KMS-11 (cell line): ENCODE results near the gene FAM229A.

Experiments used
- H2AFZ ChIP-seq: fragments of 200-600 bp; sonication (generic); 2 replicates; pipeline ENCODE4 v1.6.1; 2016; ENCODE audit warnings: antibody characterized with exemption, mixed run types, low read depth
- H3K27ac ChIP-seq: fragments of 200-600 bp; sonication (generic); 2 replicates; pipeline ENCODE4 v1.6.1; 2016; ENCODE audit warnings: mild to moderate bottlenecking, mixed run types
- H3K27me3 ChIP-seq: fragments of 200-600 bp; sonication (generic); 2 replicates; pipeline ENCODE4 v1.6.1; 2017; ENCODE audit warnings: mild to moderate bottlenecking, low read depth, mixed run types, moderate library complexity; ENCODE audit not compliant: insufficient read depth
- H3K36me3 ChIP-seq: fragments of 200-600 bp; sonication (generic); 2 replicates; pipeline ENCODE4 v1.6.1; 2017; ENCODE audit warnings: mild to moderate bottlenecking, mixed run types; ENCODE audit not compliant: insufficient read depth
- H3K4me1 ChIP-seq: fragments of 200-600 bp; sonication (generic); 2 replicates; pipeline ENCODE4 v1.6.1; 2016; ENCODE audit warnings: mild to moderate bottlenecking, low read depth, mixed run types; ENCODE audit not compliant: poor library complexity, severe bottlenecking
- H3K4me2 ChIP-seq: fragments of 200-600 bp; sonication (generic); 2 replicates; pipeline ENCODE4 v1.7.0; 2016; ENCODE audit warnings: mild to moderate bottlenecking, mixed run types
- H3K4me3 ChIP-seq: fragments of 200-600 bp; sonication (generic); IDR thresholded peaks from 2 replicates; pipeline ENCODE4 v1.6.1; 2017; ENCODE audit warnings: low read depth, low read length, mixed read lengths; ENCODE audit not compliant: insufficient read depth
- H3K79me2 ChIP-seq: fragments of 200-600 bp; sonication (generic); 2 replicates; pipeline ENCODE4 v1.6.1; 2016; ENCODE audit warnings: low read depth, mixed run types; ENCODE audit not compliant: insufficient read depth
- H3K9ac ChIP-seq: fragments of 200-600 bp; sonication (generic); 2 replicates; pipeline ENCODE4 v1.6.1; 2016; ENCODE audit warnings: mild to moderate bottlenecking, mixed run types
- H4K20me1 ChIP-seq: fragments of 200-600 bp; sonication (generic); 2 replicates; pipeline ENCODE4 v1.6.1; 2016; ENCODE audit warnings: mild to moderate bottlenecking, mixed run types; ENCODE audit not compliant: insufficient read depth
- TF ChIP-seq, protein P1 (sequence below): fragments of 200-600 bp; sonication (generic); conservative IDR thresholded peaks from 2 replicates; pipeline ENCODE4 v1.6.1; 2017; ENCODE audit warnings: low read depth, mild to moderate bottlenecking, antibody characterized with exemption, low read length, moderate library complexity, mixed read lengths

FAM229A gene, protein sequence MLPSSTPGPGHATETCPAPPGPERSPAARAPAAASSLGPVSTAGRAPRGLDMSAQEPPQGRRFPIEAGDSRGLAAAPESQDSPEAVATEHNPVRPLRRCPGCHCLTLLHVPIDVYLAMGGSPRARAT

DNA sequence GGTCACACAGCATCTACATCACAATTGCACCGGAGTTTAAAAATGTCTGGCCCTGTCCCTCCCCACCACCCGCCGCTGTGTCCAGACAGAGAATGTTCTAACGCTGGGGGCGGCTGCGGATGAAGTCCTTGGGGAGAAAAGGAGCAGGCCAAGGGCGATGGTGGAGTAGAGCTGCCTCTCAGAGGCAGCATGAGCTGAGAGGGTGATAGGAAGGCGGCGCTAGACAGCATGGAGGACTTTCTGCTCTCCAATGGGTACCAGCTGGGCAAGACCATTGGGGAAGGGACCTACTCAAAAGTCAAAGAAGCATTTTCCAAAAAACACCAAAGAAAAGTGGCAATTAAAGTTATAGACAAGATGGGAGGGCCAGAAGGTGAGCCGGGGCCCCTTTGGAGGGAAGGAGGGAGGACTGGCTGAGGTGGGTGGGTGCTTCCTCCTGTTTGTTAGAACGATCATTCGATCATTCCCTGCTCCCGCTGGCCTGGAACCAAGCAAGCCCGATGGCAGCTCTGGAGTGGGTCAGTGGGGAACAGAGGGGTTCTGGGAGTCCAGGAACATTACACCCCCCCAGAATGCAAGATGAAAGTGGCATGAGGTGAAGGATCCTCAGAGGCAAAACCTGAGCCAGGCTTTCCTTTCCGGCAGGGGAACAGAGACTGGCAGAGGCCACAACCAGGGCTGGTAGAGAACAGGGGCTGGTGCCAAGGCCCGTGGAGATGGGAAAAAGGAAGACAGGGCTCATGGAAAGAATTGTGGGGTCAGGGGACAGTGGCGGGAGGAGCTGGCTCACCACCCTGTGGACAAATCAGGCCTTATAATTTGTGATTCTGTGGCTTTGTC lies at the start of gene FAM229A, which contains the start of gene TSSK3:
TSS of gene FAM229A (minus strand) at position 12 of the 840 bp plus-strand sequence. CDS start 394 bp downstream, outside the sequence.
TSS of gene TSSK3 (plus strand) at position 66 of the 840 bp plus-strand sequence. CDS start at position 229, 163 bp downstream.
- Histone ChIP-seq H2AFZ (no peak within 1 kb of the TSS), H3K27ac (no peak within 1 kb of the TSS), H3K4me3 (no peak within 1 kb of the TSS), H3K36me3 (no peaks in the 10 kb centered on the region), H3K4me2 (no peak within 1 kb of the TSS), H4K20me1 (no peaks in the 10 kb centered on the region), H3K79me2 (no peaks in the 10 kb centered on the region), H3K27me3 (no peaks in the 10 kb centered on the region), H3K9ac (no peak within 1 kb of the TSS), H3K4me1 (no peaks in the 10 kb centered on the region)
- TF ChIP-seq, protein P1, sequence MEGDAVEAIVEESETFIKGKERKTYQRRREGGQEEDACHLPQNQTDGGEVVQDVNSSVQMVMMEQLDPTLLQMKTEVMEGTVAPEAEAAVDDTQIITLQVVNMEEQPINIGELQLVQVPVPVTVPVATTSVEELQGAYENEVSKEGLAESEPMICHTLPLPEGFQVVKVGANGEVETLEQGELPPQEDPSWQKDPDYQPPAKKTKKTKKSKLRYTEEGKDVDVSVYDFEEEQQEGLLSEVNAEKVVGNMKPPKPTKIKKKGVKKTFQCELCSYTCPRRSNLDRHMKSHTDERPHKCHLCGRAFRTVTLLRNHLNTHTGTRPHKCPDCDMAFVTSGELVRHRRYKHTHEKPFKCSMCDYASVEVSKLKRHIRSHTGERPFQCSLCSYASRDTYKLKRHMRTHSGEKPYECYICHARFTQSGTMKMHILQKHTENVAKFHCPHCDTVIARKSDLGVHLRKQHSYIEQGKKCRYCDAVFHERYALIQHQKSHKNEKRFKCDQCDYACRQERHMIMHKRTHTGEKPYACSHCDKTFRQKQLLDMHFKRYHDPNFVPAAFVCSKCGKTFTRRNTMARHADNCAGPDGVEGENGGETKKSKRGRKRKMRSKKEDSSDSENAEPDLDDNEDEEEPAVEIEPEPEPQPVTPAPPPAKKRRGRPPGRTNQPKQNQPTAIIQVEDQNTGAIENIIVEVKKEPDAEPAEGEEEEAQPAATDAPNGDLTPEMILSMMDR, result no peak

DNA sequence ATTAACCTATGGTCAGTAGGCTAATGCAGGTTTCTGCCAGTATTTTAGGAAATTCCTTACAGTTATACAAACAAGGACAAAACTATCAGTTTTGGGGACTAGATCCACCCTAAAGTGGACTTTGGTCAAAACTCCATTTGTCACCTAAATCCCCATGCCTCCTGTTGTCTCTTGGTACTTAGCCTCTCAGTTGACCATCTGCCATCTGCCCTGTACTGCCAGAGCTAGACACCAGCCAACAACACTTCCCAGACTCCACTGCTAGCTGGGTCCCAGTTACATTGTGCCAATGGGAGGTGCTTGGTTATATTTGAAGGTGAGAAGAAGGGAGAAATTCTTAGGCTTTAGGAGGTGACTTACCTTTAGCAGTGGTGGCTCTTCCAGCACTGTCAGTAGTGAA lies 49.0 kb upstream of the FAM229A start:
- TF ChIP-seq, protein P1, result no peak
- peaks cover 8% of the 10 kb centered on the region for H3K4me1 ChIP-seq
- H3K4me3 ChIP-seq, result no peak overlapping the region
- H3K36me3 ChIP-seq, result no peaks in the 10 kb centered on the region
- no peak overlapping the region for H3K4me2 ChIP-seq
- H3K79me2 ChIP-seq, result no peaks in the 10 kb centered on the region
- H3K9ac ChIP-seq, result no peak overlapping the region
- no peak overlapping the region for H3K27ac ChIP-seq
- H4K20me1 ChIP-seq, result no peaks in the 10 kb centered on the region
- no peaks in the 10 kb centered on the region for H3K27me3 ChIP-seq
- no peak overlapping the region for H2AFZ ChIP-seq

DNA sequence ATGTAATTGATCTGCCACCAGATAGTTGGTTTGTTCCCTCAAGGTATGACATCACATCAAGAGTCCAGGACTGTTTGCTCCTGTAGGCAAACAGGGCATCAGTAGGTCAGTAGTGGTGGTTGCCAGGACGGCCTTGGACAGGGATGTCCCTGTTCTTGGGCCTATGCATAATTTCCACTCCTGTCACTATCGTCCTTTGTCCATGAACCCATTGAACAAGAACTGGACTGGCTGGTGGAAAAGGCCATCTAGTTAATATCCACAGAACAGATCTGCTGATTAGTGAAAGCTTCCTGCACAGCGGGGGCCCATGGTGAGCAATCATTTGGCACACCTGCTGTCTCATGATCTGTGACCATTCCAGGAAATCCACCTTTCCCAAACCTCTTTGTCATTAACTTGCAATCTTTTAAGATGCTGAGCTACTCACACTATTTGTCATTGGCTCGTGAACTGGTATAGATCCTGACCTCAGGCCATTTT lies 44.4 kb upstream of the FAM229A start:
- H3K27ac ChIP-seq, result no peak overlapping the region
- no peaks in the 10 kb centered on the region for H3K4me1 ChIP-seq
- H3K4me3 ChIP-seq, result no peak overlapping the region
- no peaks in the 10 kb centered on the region for H3K36me3 ChIP-seq
- TF ChIP-seq, protein P1, result no peak
- no peaks in the 10 kb centered on the region for H3K79me2 ChIP-seq
- no peaks in the 10 kb centered on the region for H3K27me3 ChIP-seq
- H3K9ac ChIP-seq, result no peak overlapping the region
- no peak overlapping the region for H2AFZ ChIP-seq
- H4K20me1 ChIP-seq, result no peaks in the 10 kb centered on the region
- H3K4me2 ChIP-seq, result no peak overlapping the region

DNA sequence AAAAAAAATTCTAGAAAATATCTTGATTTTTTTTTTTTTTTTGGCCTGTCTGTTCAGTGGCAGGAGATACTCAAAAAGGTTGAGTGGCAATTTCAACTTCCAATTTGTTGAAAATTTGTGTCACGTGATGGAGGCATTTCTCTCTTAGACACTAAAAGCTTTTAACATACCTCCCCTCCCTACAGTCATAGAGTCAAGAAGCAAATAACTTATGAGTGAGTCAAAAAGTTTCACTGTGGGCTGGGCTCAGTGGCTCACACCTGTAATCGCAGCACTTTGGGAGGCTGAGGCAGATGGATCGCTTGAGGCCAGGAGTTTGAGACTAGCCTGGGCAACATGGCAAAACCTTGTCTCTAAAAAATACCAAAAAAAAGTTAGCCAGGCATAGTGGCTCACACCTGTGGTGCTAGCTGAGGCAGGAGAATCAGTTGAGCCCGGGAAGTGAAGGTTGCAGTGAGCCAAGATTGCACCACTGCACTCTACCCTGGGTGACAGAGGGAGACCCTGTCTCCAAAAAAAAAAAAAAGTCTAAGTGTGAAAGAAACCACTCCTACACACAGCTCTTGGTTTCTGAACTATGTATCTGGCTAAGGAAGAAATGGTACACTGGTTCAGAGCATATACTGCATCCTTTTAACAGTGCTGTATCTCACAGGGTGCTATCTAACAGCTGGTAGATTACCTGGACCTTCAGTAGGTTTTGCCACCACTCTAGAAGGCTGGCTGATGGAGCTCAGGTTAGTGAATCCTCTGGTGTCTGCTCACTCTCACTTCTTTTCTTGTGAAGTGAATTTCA lies 43.6 kb upstream of the FAM229A start:
- TF ChIP-seq, protein P1, result no peak
- Histone ChIP-seq H3K27me3 (no peaks in the 10 kb centered on the region), H3K4me1 (peaks cover 4% of the 10 kb centered on the region), H3K27ac (no peak overlapping the region), H3K4me2 (no peak overlapping the region), H2AFZ (no peak overlapping the region), H3K4me3 (no peak overlapping the region), H4K20me1 (no peaks in the 10 kb centered on the region), H3K36me3 (no peaks in the 10 kb centered on the region), H3K9ac (no peak overlapping the region), H3K79me2 (no peaks in the 10 kb centered on the region)
